HCT116 (cell line): ENCODE measurements around the gene AK5. TPM values are rescaled to one million over a fixed set of nuclear protein-coding genes. Genes with fewer than 3 reads are reported as not detected.

Source experiments
- ATAC-seq: fragments of 200-7000 bp; cut with Tn5 transposase; 2 replicates; pipeline ENCODE4 v1.9.1; 2020; ENCODE audit warnings: mild to moderate bottlenecking, moderate library complexity
- BruUV-seq: library from RNA; stranded (reverse); fragments of 400-500 nt; replicated peaks from 2 replicates; lab custom pipeline; 2021; lab: Mats Ljungman, UMichigan
- CTCF ChIA-PET: fragments of 300-600 bp; sonication (Branson Sonifier 250); formaldehyde crosslinking; loops from one replicate; lab custom pipeline; 2021; ENCODE audit warnings: antibody characterized with exemption; lab: Charles Lee
- POLR2A ChIA-PET: fragments of 300-600, 350-600 bp; sonication (Branson Sonifier 250); formaldehyde crosslinking; loops from one replicate; lab custom pipeline; 2021; ENCODE audit warnings: antibody characterized with exemption; lab: Charles Lee
- RAD21 ChIA-PET, 2 experiments: fragments of 300-600 bp; sonication (Branson Sonifier 250); formaldehyde crosslinking; loops; one replicate each; lab custom pipeline; 2023; ENCODE audit warnings: low total read pairs in 2 of 2; ENCODE audit not compliant: uncharacterized antibody in 2 of 2, unreplicated experiment in 2 of 2, low non-redundant PET in 1 of 2; lab: Charles Lee
- DNase-seq: peaks from one replicate; pipeline ENCODE4 v3.0.0-alpha.2; 2010; ENCODE audit warnings: low read depth, low spot score
- H2AFZ ChIP-seq: fragments of 200-600 bp; shearing (Covaris generic), sonication (generic); 2 replicates; pipeline ENCODE4 v1.6.1; 2017; ENCODE audit warnings: low read depth, mixed run types, mixed read lengths, antibody characterized with exemption, low read length; ENCODE audit not compliant: poor library complexity, severe bottlenecking
- H3K27ac ChIP-seq: 2 replicates; pipeline ENCODE4 v1.5.1; 2012; ENCODE audit warnings: low read depth, low read length
- H3K27me3 ChIP-seq: fragments of 200-600 bp; sonication (generic); 2 replicates; pipeline ENCODE4 v1.6.1; 2016; ENCODE audit warnings: mixed run types, low read length, mixed read lengths; ENCODE audit not compliant: insufficient read depth
- H3K36me3 ChIP-seq, 2 experiments: fragments of 200-500 bp in 1 of 2; fragments of 200-600 bp in 1 of 2; sonication (Bioruptor generic) in 1 of 2; sonication (generic) in 1 of 2; 2 replicates each; pipeline versions ENCODE4 v1.5.1 to v1.6.1; 2014 to 2016; ENCODE audit warnings: low read length in 2 of 2, inconsistent platforms in 1 of 2, mixed read lengths in 1 of 2, mixed run types in 1 of 2; ENCODE audit not compliant: insufficient read depth in 2 of 2, control insufficient read depth in 1 of 2
- H3K4me1 ChIP-seq, 2 experiments: fragments of 200-600 bp in 1 of 2; sonication (generic) in 1 of 2; 2 replicates each; pipeline versions ENCODE4 v1.5.1 to v1.6.1; 2012 to 2017; ENCODE audit warnings: low read length in 2 of 2, inconsistent platforms in 1 of 2, mild to moderate bottlenecking in 1 of 2, mixed read lengths in 1 of 2, mixed run types in 1 of 2, moderate library complexity in 1 of 2; ENCODE audit not compliant: insufficient read depth in 2 of 2, control insufficient read depth in 1 of 2
- H3K4me2 ChIP-seq: fragments of 200-600 bp; sonication (generic); 2 replicates; pipeline ENCODE4 v1.6.1; 2017; ENCODE audit warnings: mixed run types, low read length, mixed read lengths
- H3K4me3 ChIP-seq, 2 experiments: fragments of 200-600 bp in 1 of 2; sonication (generic) in 1 of 2; replicated peaks in 1 of 2; 2 replicates each; pipeline ENCODE4 v1.5.1; 2011 to 2016; ENCODE audit warnings: low read length in 2 of 2, control low read depth in 1 of 2, low read depth in 1 of 2, mild to moderate bottlenecking in 1 of 2, mixed read lengths in 1 of 2, mixed run types in 1 of 2
- H3K79me2 ChIP-seq: fragments of 200-600 bp; sonication (generic); 2 replicates; pipeline ENCODE4 v1.6.1; 2017; ENCODE audit warnings: mild to moderate bottlenecking, mixed run types, low read length, moderate library complexity, mixed read lengths; ENCODE audit not compliant: insufficient read depth
- H3K9ac ChIP-seq: fragments of 200-600 bp; sonication (generic); 2 replicates; pipeline ENCODE4 v1.6.1; 2016; ENCODE audit warnings: low read length, mixed read lengths
- H3K9me2 ChIP-seq: fragments of 200-600 bp; sonication (generic), shearing (Covaris generic); 2 replicates; pipeline ENCODE4 v1.6.1; 2017; ENCODE audit warnings: mixed run types, mild to moderate bottlenecking, moderate library complexity; ENCODE audit not compliant: insufficient read depth
- H3K9me3 ChIP-seq, 2 experiments: fragments of 200-500 bp in 1 of 2; fragments of 200-600 bp in 1 of 2; sonication (Bioruptor generic) in 1 of 2; sonication (generic) in 1 of 2; 2 replicates each; pipeline ENCODE4 v1.6.1; 2014 to 2017; ENCODE audit warnings: low read length in 2 of 2, mixed read lengths in 2 of 2, inconsistent platforms in 1 of 2, low read depth in 1 of 2, mild to moderate bottlenecking in 1 of 2, mixed run types in 1 of 2, moderate library complexity in 1 of 2; ENCODE audit not compliant: control insufficient read depth in 1 of 2, insufficient read depth in 1 of 2
- H4K20me1 ChIP-seq: fragments of 200-600 bp; sonication (generic), shearing (Covaris generic); 2 replicates; pipeline ENCODE4 v1.6.1; 2017; ENCODE audit warnings: mixed run types, mild to moderate bottlenecking, moderate library complexity; ENCODE audit not compliant: insufficient read depth
- ATF3 ChIP-seq: IDR thresholded peaks from 2 replicates; pipeline ENCODE4 v1.6.1; 2012
- CBX3 ChIP-seq: IDR thresholded peaks from 2 replicates; pipeline ENCODE4 v1.6.1; 2012; ENCODE audit warnings: low read depth
- CEBPB ChIP-seq: IDR thresholded peaks from 2 replicates; pipeline ENCODE4 v1.6.1; 2012; ENCODE audit warnings: low read depth
- EGR1 ChIP-seq: IDR thresholded peaks from 2 replicates; pipeline ENCODE4 v1.6.1; 2012; ENCODE audit warnings: low read depth
- ELF1 ChIP-seq: IDR thresholded peaks from 2 replicates; pipeline ENCODE4 v1.6.1; 2012; ENCODE audit warnings: low read depth, borderline replicate concordance
- EZH2 ChIP-seq: fragments of 200-600 bp; sonication (generic); IDR thresholded peaks from 2 replicates; pipeline ENCODE4 v1.6.1; 2017; ENCODE audit warnings: antibody characterized with exemption, mixed run types
- EZH2phosphoT487 ChIP-seq: fragments of 200-600 bp; IDR thresholded peaks from 2 replicates; pipeline ENCODE4 v1.6.1; 2018; ENCODE audit warnings: antibody characterized with exemption, borderline replicate concordance
- FOSL1 ChIP-seq: IDR thresholded peaks from 2 replicates; pipeline ENCODE4 v1.6.1; 2012; ENCODE audit warnings: low read depth
- MAX ChIP-seq: IDR thresholded peaks from 2 replicates; pipeline ENCODE4 v1.6.1; 2012
- POLR2A ChIP-seq: IDR thresholded peaks from 2 replicates; pipeline ENCODE4 v1.7.0; 2011; ENCODE audit warnings: borderline replicate concordance; ENCODE audit not compliant: insufficient read depth, insufficient read length; ENCODE audit errors: extremely low read depth
- POLR2AphosphoS5 ChIP-seq: IDR thresholded peaks from 2 replicates; pipeline ENCODE4 v1.6.1; 2011; ENCODE audit warnings: mild to moderate bottlenecking, low read depth, low read length, moderate library complexity
- RAD21 ChIP-seq: IDR thresholded peaks from 2 replicates; pipeline ENCODE4 v1.6.1; 2012; ENCODE audit warnings: low read depth, mild to moderate bottlenecking
- REST ChIP-seq: IDR thresholded peaks from 2 replicates; pipeline ENCODE4 v1.6.1; 2012; ENCODE audit warnings: low read depth
- SIN3A ChIP-seq: IDR thresholded peaks from 2 replicates; pipeline ENCODE4 v1.6.1; 2012; ENCODE audit warnings: low read depth
- SP1 ChIP-seq: IDR thresholded peaks from 2 replicates; pipeline ENCODE4 v1.6.1; 2012; ENCODE audit warnings: low read depth
- SRF ChIP-seq: IDR thresholded peaks from 2 replicates; pipeline ENCODE4 v1.6.1; 2012; ENCODE audit warnings: low read depth
- TCF7L2 ChIP-seq: IDR thresholded peaks from 2 replicates; pipeline ENCODE4 v1.7.0; 2011; ENCODE audit warnings: borderline replicate concordance, inconsistent platforms; ENCODE audit not compliant: insufficient read depth, insufficient read length; ENCODE audit errors: extremely low read depth
- ZBTB33 ChIP-seq: IDR thresholded peaks from 2 replicates; pipeline ENCODE4 v1.6.1; 2011; ENCODE audit warnings: mild to moderate bottlenecking, low read length, moderate library complexity; ENCODE audit not compliant: insufficient replicate concordance; ENCODE audit errors: extremely low read depth
- ZFX ChIP-seq: fragments of 450-650 bp; IDR thresholded peaks from 2 replicates; pipeline ENCODE4 v1.6.1; 2017
- ZNF274 ChIP-seq: fragments of 200-500 bp; sonication (Bioruptor generic); IDR thresholded peaks from 2 replicates; pipeline ENCODE4 v1.6.1; 2014; ENCODE audit warnings: mild to moderate bottlenecking, low read depth, low read length, inconsistent platforms
- intact Hi-C: fragments of 100-400 bp; cut with micrococcal nuclease; formaldehyde crosslinking; loops from 2 replicates; pipeline ENCODE4 v1.10.0; 2022
- total RNA-seq: library from RNA; stranded (reverse); gene quantifications from one replicate; pipeline ENCODE4 v1.2.1, GENCODE V29; 2021; ENCODE audit not compliant: unreplicated experiment

Gene AK5
- total RNA-seq, 1 experiment from 2014 or later = 0.22 TPM

- no peak overlapping the region for H3K9ac ChIP-seq
- TF ChIP-seq ELF1 = no peak
- TF ChIP-seq SRF = no peak
- no peak for TF ChIP-seq SIN3A
- TF ChIP-seq POLR2A = no peak
- no peak for TF ChIP-seq ZBTB33
- TF ChIP-seq EGR1 = no peak
- no peak for TF ChIP-seq CEBPB
- TF ChIP-seq EZH2 = no peak
- no peak for TF ChIP-seq MAX
- no peak for TF ChIP-seq EZH2phosphoT487
- TF ChIP-seq TCF7L2 = no peak
- no peak for TF ChIP-seq REST
- no peak for TF ChIP-seq CBX3
- no peak for TF ChIP-seq ZFX
- TF ChIP-seq ZNF274 = no peak
- TF ChIP-seq ATF3 = no peak
- no peak for TF ChIP-seq RAD21
- TF ChIP-seq POLR2AphosphoS5 = no peak
- no peak for TF ChIP-seq SP1
- no peak for TF ChIP-seq FOSL1
- H3K9me2 ChIP-seq = no peaks in the 10 kb centered on the region
- no peaks in the 10 kb centered on the region for H3K79me2 ChIP-seq
- no TSS peak for BruUV-seq
- ChIA-PET RAD21 (no interaction called here), CTCF (no interaction called here), POLR2A (no interaction called here)
- H3K4me2 ChIP-seq = no peak overlapping the region
- H4K20me1 ChIP-seq = no peaks in the 10 kb centered on the region
- DNase-seq = no peak
- H3K4me1 ChIP-seq = no peaks in the 10 kb centered on the region
- no peak for ATAC-seq
- no peaks in the 10 kb centered on the region for H3K27me3 ChIP-seq
- H3K27ac ChIP-seq = no peak overlapping the region
- H3K9me3 ChIP-seq = no peaks in the 10 kb centered on the region
- H3K4me3 ChIP-seq = no peak overlapping the region
- H3K36me3 ChIP-seq = no peaks in the 10 kb centered on the region
- no peak overlapping the region for H2AFZ ChIP-seq
- intact Hi-C loops = no loop called here
Measured at GRCh38 chr1:77465922-77466321, 184.1 kb downstream of the AK5 start.
